Stimulated activated CD8-positive, alpha-beta memory T cell treated with anti-CD3 and anti-CD28 coated beads, Interleukin-7, amount 100 ng/mL, for 48 hours (primary cell): Measurements from ENCODE around the gene ATG14.
"Not testable (repeated sequence)": the region's sequence is repeated elsewhere in the genome, so short reads cannot be mapped to it uniquely, and the experiment has no call there.

Experiments used
- DNase-seq, 2 donors: peaks; one replicate each; pipeline ENCODE4 v3.0.0-alpha.2; 2020; ENCODE audit warnings: low read depth in 1 of 2; ENCODE audit errors: extremely low read depth in 1 of 2

ATG14 gene

GRCh38 chr14:55433880-55434804, 22.5 kb upstream of the ATG14 start:
- DNase-seq, result no peak

- DNase-seq, result no peak
Observed at GRCh38 chr14:55432628-55433027, 21.0 kb upstream of the ATG14 start.

- no peak for DNase-seq
Observed at GRCh38 chr14:55430024-55430690, 18.5 kb upstream of the ATG14 start.

DNA sequence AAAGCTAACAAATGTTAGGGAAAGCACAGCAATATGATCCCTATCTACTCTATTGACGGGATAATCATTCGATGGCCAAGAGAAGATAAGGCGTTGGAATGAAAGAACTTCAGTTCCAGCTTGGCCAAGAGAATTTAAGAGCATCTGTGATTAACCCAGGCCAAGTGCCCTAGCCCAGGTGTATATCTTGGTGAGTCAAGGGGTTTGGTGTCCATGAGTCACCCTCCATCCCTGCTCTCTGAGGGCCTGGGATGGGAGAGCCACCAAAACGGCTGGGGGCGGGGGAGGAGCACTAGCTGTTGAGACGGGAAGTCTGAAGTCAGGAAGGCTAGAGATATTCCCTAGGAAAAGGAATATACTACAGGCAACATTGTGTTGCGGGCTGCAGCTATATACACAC, 15.8 kb upstream of the ATG14 start:
- DNase-seq, result no peak

DNA sequence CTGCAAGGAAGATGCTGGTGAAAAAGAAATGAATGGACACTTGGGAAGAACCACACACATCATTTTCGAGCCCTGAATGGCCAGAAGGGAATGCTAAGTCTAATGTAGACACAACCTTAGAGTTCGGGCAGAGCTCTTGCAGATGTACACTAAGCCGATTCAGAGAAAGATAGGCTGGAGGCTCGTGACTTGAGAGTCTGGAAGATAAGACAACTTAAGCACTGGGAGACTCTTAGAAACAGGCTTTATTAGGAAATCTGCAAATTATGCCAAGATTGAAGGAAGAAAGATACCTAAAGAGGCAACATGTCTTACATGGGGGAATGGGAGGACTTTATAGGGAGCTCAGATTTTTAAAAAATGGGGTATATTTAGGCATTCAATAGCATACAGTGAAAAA, 15.3 kb upstream of the ATG14 start:
- no peak for DNase-seq

DNA sequence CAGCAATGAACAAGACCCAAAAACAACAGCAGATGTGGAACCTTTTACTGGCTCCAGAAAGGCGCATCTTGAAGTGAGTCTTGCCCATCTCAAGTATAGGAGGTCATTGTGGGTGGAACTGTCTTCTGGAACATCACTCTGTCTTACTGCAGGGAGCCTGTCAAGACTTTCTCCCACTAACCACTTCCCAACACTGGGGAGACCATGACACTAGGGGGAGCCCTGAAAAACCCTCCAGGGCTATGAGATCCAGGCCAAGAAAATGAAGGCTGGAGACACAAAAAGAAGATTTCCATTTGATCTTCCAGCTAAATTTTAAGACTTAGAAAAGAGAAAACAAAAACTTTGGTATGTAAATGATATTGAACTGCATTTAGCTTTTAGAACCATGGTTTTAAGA, 13.5 kb upstream of the ATG14 start:
- no peak for DNase-seq

- no peak for DNase-seq
Observed at GRCh38 chr14:55423969-55424368, 12.3 kb upstream of the ATG14 start.

GRCh38 chr14:55422338-55422737, 10.7 kb upstream of the ATG14 start:
- DNase-seq, result not testable (repeated sequence)

DNA sequence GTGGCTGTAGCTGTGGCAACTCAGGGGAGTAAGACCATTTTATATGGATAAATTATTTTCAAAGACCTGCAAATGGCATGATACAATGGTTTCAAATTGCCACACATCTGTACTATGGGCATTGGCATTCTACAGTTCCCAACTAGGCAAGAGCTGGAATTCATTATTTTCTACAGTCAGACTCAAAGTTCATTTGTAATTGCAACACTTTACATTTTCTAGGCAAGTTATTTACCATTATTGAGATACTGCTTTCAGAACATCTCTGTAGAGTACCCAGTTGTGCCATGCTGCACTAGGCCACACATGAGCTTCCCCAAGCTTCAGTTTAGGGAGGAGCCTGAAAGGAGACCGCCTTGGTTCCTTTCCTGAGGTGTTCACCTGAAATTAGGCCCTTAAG, 8.0 kb upstream of the ATG14 start:
- no peak for DNase-seq

DNA sequence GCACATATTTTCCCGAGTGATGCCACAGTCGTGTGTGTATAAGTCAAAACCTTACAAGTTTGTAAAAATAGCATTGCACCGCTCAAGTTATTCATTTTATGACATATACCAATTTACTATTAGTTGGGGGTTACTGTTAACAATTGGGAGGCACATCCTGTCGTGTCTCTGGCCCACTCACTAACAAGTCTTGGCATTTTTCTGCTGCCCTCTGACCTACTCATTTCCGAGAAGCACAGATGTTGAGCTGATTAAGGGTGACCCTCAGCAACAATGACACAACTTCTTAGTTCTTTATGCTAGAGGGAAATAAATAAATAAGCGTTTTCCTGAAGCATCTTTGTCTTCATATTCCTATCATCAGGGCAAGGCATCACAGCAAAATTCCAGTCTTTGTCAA, 6.8 kb upstream of the ATG14 start:
- DNase-seq, result no peak

DNA sequence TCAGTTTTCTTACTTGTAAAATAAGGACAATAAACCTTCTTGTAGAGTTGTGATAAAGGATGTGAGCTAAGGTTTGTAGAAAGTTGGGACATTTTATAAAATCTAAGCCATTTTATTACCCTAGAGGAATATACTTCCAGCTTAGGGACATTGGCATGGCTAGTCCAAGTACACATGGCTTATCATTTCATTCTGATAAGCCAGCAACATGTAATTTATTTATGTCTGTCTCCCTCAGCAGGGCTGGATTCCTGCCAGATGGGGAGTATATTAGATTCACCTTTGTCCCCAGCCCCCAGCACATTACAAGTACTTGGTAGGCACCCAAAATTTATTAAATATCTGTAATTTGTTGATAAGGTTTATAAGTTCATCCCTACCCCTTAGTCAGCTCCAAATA, 6.3 kb upstream of the ATG14 start:
- DNase-seq, result no peak

- no peak for DNase-seq
Observed at GRCh38 chr14:55416866-55417265, 5.2 kb upstream of the ATG14 start.

- no peak for DNase-seq
Observed at GRCh38 chr14:55414551-55414950, 2.9 kb upstream of the ATG14 start.

GRCh38 chr14:55412676-55413075, 1.0 kb upstream of the ATG14 start:
- no peak for DNase-seq

DNA sequence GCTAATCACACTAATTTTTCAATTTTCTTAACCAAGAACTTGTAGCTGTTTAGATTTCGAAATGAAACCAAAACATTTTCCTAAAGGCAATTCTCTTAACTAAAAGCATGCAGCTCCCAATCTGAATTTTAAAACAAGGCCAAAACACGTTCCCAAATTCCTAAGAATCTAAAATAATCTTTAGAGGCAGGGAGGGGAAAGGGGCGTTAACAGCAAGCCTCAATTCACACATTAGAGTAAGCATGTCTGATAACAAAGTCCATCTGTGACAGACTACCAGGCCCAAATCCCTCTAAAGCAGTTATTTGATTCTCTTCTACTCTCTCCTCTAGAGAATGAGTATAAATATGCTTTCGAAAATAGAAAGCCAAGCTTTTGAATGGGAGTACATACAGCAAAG, 754 bp downstream of the ATG14 start:
- no peak for DNase-seq

GRCh38 chr14:55404173-55404854, 7.3 kb downstream of the ATG14 start:
- DNase-seq, result no peak

DNA sequence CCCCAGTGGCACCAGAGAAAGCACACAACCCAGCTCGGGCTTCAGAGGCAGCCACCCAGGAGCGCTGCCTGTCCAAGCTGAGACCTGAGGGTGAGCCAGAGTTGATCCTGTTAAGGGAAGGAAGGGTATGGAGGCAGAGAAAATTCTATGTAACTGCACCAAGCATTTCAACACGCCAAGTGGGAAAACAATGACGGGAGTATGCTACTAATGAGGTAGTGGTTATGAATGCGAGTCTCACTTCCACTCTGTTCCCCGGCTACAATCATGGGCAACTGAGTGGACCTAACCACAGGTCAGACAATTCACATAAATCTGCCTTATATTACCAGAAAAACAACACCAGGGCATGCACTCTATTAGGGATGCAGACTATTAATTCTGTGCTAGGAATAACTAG, 9.9 kb downstream of the ATG14 start:
- no peak for DNase-seq

GRCh38 chr14:55399852-55400251, 11.8 kb downstream of the ATG14 start:
- DNase-seq, result no peak

DNA sequence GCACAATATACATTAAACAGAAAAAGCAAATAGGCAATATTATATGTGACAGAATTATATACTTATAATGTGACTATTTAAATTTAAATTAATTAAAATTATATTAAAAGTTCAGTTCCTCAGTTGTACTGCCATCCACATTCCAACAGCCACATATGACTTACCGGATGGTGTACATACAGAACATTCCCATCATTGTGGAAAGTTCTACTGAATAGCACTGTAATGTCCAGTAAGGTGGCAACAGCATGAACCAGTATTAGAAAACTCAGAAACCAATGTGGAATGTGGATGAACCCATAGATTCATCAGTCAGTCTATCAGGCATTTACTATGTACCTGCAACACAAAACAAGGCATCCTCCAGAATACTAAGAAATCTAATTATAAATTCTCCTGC, 12.4 kb downstream of the ATG14 start:
- no peak for DNase-seq

- DNase-seq, result no peak
Observed at GRCh38 chr14:55398679-55399078, 13.0 kb downstream of the ATG14 start.

DNA sequence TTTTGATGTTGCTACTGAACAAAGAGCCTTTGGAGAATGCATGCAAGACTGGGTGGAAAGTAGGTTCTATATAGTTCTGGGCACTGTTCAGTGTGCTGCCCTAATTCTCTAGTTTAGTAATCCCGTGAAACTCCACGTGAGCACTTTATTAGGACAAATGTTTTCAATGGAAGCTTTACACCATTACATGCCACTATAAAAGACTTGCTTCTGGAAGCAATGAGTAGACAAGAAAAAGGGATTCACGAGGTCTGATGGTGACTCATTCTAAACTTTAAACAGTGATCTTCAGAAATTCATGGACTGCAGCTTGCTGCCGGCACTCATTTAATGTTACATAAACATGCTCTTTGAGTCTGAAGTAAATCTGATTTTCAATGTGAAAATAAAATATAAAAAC, 22.3 kb downstream of the ATG14 start:
- DNase-seq, result no peak

- no peak for DNase-seq
Observed at GRCh38 chr14:55388160-55388559, 23.5 kb downstream of the ATG14 start.
